Measurements from ENCODE around the gene SPDYE4. TPM values are rescaled to one million over a fixed set of nuclear protein-coding genes. Genes with fewer than 3 reads are reported as not detected.

The SPDYE4 gene
- total RNA-seq, 1 donor from 2014 or later, result not detected

DNA sequence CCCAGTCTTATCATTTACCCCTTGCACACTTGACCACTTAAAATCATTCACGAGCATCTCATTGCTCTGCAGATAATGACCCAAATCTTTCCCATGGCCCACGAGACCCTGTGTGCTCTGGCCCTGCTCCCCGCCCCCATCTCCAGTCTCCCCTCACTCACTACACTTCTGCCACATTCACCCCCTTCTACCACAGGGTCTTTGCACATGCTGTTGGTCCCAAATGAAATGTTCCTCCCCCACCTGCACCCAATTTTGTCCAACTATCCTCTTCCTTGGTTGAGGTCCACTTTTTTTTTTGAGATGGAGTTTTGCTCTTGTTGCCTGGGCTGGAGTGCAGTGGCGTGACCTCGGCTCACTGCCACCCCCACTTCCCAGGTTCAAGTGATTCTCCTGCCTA is 52.9 kb downstream of the SPDYE4 start:
- no peak overlapping the region for H3K4me3 ChIP-seq (ENCODE audit: low read depth, low read length)
- TF ChIP-seq, protein P1, sequence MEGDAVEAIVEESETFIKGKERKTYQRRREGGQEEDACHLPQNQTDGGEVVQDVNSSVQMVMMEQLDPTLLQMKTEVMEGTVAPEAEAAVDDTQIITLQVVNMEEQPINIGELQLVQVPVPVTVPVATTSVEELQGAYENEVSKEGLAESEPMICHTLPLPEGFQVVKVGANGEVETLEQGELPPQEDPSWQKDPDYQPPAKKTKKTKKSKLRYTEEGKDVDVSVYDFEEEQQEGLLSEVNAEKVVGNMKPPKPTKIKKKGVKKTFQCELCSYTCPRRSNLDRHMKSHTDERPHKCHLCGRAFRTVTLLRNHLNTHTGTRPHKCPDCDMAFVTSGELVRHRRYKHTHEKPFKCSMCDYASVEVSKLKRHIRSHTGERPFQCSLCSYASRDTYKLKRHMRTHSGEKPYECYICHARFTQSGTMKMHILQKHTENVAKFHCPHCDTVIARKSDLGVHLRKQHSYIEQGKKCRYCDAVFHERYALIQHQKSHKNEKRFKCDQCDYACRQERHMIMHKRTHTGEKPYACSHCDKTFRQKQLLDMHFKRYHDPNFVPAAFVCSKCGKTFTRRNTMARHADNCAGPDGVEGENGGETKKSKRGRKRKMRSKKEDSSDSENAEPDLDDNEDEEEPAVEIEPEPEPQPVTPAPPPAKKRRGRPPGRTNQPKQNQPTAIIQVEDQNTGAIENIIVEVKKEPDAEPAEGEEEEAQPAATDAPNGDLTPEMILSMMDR (IDR thresholded peaks at IDR 0.05; ENCODE audit: insufficient read depth, low read length, poor library complexity, severe bottlenecking), result no peak
- no peak for DNase-seq (ENCODE audit: low read depth)
- peaks cover 5% of the 10 kb centered on the region for H3K27me3 ChIP-seq (ENCODE audit: control insufficient read depth, insufficient read depth, low read length)
- H3K36me3 ChIP-seq (ENCODE audit: control insufficient read depth, insufficient read depth, low read length), result no peaks in the 10 kb centered on the region

DNA sequence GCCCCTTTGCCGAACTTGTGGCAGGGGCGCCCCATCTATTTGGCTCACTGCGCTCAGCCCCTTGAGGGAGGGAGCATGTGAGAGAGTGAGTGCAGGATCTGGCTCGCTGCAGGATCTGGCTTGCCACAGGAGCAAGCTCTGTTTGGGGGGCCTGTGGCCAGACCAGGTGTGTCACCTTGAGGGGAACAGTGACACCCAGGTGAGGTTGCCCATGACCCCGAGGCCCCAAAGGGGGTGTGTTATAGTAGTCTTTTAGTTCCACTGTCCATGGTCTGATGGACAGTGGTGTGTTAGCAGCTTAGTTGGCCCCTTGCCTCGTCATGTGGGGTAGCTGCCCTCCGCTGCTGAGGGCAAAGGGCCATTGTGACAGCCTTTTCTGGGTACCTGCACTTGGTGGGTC is 55.3 kb downstream of the SPDYE4 start:
- H3K27me3 ChIP-seq (ENCODE audit: control insufficient read depth, insufficient read depth, low read length), result peaks cover 7% of the 10 kb centered on the region
- TF ChIP-seq, protein P1 (IDR thresholded peaks at IDR 0.05; ENCODE audit: insufficient read depth, low read length, poor library complexity, severe bottlenecking), result no peak
- DNase-seq (ENCODE audit: low read depth), result no peak
- H3K36me3 ChIP-seq (ENCODE audit: control insufficient read depth, insufficient read depth, low read length), result no peaks in the 10 kb centered on the region
- no peak overlapping the region for H3K4me3 ChIP-seq (ENCODE audit: low read depth, low read length)

DNA sequence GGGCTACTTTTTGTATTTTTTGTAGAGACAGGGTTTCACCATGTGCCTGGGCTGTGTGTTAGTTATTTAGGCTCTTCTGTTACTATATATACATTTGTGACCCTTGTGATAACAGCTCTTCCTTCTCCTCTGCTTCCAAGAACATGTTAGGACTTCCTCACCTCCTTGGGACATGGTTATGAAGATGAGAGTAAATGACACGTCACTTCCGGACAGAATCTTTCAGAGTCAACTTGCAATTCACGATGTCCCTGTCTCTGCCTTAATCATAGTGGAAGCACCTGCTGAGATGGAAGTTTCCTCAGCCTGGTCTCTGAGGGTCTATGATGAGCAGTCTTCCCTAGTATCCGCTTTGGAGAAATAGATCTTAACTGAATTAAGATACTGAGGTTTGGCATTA is 56.6 kb downstream of the SPDYE4 start:
- no peak for DNase-seq (ENCODE audit: low read depth)

DNA sequence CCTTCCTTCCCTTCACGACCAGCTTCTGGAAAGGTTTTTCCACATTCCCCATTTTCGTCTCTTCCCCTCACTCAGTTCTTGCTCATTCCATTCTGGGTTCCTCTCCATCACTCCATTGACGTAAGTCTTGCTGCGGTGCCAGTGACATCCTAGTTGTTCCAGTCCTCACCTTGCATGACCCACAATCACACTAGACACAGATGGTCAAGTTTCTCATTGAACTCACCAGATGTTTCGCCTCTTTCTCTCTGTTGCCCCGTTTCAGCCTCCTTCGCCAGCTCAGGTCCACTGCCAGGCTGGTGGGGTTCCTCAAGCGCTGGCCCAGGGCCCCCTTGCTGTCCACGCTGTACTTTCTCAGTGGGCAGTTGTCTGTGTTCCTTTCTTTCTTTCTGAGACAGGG is 57.1 kb downstream of the SPDYE4 start:
- H3K27me3 ChIP-seq (ENCODE audit: control insufficient read depth, insufficient read depth, low read length), result peaks cover 7% of the 10 kb centered on the region
- H3K36me3 ChIP-seq (ENCODE audit: control insufficient read depth, insufficient read depth, low read length), result no peaks in the 10 kb centered on the region
- H3K4me3 ChIP-seq (ENCODE audit: low read depth, low read length), result no peak overlapping the region
- DNase-seq (ENCODE audit: low read depth), result no peak
- TF ChIP-seq, protein P1 (IDR thresholded peaks at IDR 0.05; ENCODE audit: insufficient read depth, low read length, poor library complexity, severe bottlenecking), result no peak

More for the DNA sequence above, 56.6 kb downstream of the SPDYE4 start:
- H3K27me3 ChIP-seq (ENCODE audit: control insufficient read depth, insufficient read depth, low read length), result peaks cover 7% of the 10 kb centered on the region
- TF ChIP-seq, protein P1 (IDR thresholded peaks at IDR 0.05; ENCODE audit: insufficient read depth, low read length, poor library complexity, severe bottlenecking), result no peak
- H3K36me3 ChIP-seq (ENCODE audit: control insufficient read depth, insufficient read depth, low read length), result no peaks in the 10 kb centered on the region
- no peak overlapping the region for H3K4me3 ChIP-seq (ENCODE audit: low read depth, low read length)

Other genes starting within 250 kb of the SPDYE4 start
- 65.9 and 90.5 TPM in 2 replicates for gene MYH10, start 127.8 kb downstream of the SPDYE4 start, total RNA-seq
- gene CCDC42, start 13.7 kb downstream of the SPDYE4 start, total RNA-seq, result 0.41 TPM in 1 of 2 replicates, not detected in the other
- 0.27 and 0.54 TPM in 2 replicates for gene MFSD6L, start 40.8 kb upstream of the SPDYE4 start, total RNA-seq
- not detected in 2 replicates for gene PIK3R6, start 109.1 kb upstream of the SPDYE4 start, total RNA-seq
- gene PIK3R5, start 207.2 kb upstream of the SPDYE4 start, total RNA-seq, result 0.96 and 1.7 TPM in 2 replicates